ENCODE results near the gene PCAT6. TPM values are rescaled to one million over a fixed set of nuclear protein-coding genes. Genes with fewer than 3 reads are reported as not detected.

PCAT6 gene
- total RNA-seq, 2 experiments from 2014 or later: 0.61 TPM; not detected in 1

DNA sequence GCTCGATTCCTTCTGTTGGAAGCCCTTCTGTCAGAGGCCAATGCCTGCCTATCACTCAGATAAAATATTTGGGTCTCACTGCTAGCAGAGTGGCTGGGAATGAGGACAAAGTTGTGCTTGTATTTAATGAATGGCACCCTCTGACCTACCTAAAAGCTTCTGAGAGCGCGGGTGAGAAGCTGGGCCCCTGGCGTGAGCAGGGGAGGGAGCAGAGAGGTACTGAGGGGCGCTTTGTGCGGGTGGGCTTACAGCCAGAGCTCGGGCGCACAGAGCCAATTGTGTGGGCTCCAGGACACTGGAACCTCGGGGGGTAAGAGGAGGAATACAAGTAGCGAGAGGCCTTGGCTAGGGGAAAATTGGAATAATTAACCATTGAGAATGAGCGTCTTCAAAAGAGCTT is 32.3 kb downstream of the PCAT6 start:
- no peak overlapping the region for H3K27ac Mint-ChIP-seq
- DNase-seq (no peak), ATAC-seq (ENCODE audit: low read depth) (no peak)
- no peaks in the 10 kb centered on the region for H3K36me3 Mint-ChIP-seq
- peaks cover 2% of the 10 kb centered on the region for H3K27me3 Mint-ChIP-seq
- peaks cover 6% of the 10 kb centered on the region for H3K4me1 Mint-ChIP-seq
- H3K4me3 Mint-ChIP-seq: no peak overlapping the region
- H3K9me3 Mint-ChIP-seq: no peaks in the 10 kb centered on the region
- POLR2A ChIA-PET: no interaction called here

DNA sequence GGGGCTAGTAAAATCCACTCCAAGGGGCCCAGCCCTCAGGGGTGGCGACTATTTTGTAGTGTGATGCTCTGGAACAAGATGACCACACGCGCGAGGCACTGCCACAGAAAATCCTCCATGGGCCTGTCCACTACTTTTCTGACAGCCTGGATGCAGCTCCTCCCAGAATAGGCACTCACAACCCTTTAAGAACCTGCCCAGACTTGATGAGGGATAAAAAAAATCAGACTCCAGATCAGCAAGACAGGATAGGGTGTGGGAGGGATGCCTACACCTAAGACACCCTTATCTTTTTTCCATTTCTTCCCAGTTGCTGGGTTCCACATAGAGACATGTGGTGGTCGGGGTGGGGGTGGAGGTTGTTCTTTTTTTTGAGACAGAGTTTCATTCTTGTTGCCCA is 33.5 kb downstream of the PCAT6 start:
- Mint-ChIP-seq H3K4me3 (no peak overlapping the region), H3K9me3 (no peaks in the 10 kb centered on the region), H3K36me3 (no peaks in the 10 kb centered on the region), H3K4me1 (peaks cover 8% of the 10 kb centered on the region), H3K27ac (no peak overlapping the region), H3K27me3 (peaks cover 2% of the 10 kb centered on the region)
- POLR2A ChIA-PET: no interaction called here
- DNase-seq: no peak
- no peak for ATAC-seq (ENCODE audit: low read depth)

DNA sequence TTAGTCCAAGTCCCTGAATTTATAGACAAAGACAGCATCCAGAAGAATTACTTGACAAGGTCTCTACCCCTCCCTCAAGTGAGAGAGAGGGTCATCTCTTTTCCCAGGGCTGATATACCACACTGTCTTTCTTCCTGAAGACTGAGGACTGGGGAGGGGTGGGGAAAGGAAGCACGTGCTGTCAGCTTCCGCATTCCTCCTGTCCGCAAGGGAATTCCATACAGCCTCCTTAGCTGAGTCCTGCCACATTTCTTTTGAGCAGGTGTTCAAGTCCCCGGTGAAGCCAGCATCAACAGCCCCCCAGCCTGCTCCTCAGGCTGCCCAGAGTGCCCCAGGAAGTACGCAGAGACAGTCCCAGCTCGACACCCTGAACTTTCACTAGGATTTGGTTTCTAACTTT is 34.2 kb downstream of the PCAT6 start:
- H3K36me3 Mint-ChIP-seq: no peaks in the 10 kb centered on the region
- no peak for ATAC-seq (ENCODE audit: low read depth)
- peaks cover 10% of the 10 kb centered on the region for H3K4me1 Mint-ChIP-seq
- no peaks in the 10 kb centered on the region for H3K9me3 Mint-ChIP-seq
- DNase-seq: no peak
- POLR2A ChIA-PET: no interaction called here
- no peak overlapping the region for H3K27ac Mint-ChIP-seq
- H3K27me3 Mint-ChIP-seq: peaks cover 2% of the 10 kb centered on the region
- H3K4me3 Mint-ChIP-seq: no peak overlapping the region

DNA sequence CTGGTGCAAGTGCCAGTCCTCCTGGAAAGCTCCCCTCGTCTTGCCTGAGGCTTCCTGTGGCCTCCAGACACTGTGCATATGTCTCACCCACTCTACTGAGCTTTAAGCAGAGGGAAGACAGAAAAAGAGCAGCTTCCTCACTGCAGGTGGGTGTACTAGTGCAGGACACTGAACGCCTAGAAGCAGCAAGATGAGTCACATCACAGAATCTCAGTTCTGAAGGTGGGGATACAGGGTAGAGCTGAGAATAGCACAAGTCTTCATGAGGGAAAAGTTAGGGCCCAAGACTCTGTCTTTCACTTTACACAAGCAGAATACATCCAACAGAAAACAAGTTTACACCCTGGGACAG is 37.4 kb downstream of the PCAT6 start:
- Mint-ChIP-seq H3K9me3 (no peaks in the 10 kb centered on the region), H3K27ac (peak overlapping the region; percentile 2), H3K27me3 (no peaks in the 10 kb centered on the region), H3K4me3 (no peak overlapping the region), H3K4me1 (peaks cover 22% of the 10 kb centered on the region), H3K36me3 (no peaks in the 10 kb centered on the region)
- DNase-seq: no peak
- ATAC-seq (ENCODE audit: low read depth): no peak
- POLR2A ChIA-PET: no interaction called here

DNA sequence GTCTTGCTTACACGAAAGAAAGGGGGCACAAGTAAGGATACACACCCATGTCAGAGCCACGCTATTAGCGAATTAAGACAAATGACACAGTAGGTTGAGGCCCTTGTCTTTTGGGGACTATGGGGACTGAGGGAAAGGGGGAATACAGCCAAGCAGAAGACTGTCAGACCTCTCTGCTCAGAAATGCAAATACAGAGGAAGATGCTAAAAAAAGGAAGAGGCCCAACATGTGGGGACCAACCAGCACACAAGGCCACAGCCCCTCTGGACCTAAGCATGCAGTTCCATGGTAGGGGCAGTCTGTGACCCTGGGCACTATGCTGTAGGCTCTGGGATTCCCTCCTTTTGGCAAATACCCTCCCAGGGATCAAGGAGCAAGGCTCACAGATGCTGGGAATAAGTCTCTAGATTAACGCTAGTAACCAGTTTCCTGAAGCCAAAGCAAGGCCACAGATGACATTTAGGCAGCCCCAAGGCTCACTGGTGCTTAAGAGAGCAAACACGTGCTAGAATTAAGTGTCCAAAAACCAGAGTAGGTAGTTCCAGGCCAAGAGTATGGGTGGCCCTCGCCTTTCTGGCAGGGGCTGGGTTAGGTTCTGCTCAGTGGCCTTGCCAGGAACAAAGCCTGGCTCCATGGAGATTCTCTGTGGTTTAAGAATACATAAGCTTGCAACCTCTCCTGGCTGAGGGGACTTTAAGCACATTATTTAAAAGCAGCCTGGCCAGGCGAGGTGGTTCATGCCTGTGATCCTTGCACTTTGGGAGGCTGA is 40.0 kb downstream of the PCAT6 start:
- POLR2A ChIA-PET: no interaction called here
- Mint-ChIP-seq H3K4me1 (peaks cover 22% of the 10 kb centered on the region), H3K4me3 (no peak overlapping the region), H3K9me3 (no peaks in the 10 kb centered on the region), H3K36me3 (no peaks in the 10 kb centered on the region), H3K27me3 (no peaks in the 10 kb centered on the region), H3K27ac (no peak overlapping the region)
- ATAC-seq (ENCODE audit: low read depth) (no peak), DNase-seq (no peak)

DNA sequence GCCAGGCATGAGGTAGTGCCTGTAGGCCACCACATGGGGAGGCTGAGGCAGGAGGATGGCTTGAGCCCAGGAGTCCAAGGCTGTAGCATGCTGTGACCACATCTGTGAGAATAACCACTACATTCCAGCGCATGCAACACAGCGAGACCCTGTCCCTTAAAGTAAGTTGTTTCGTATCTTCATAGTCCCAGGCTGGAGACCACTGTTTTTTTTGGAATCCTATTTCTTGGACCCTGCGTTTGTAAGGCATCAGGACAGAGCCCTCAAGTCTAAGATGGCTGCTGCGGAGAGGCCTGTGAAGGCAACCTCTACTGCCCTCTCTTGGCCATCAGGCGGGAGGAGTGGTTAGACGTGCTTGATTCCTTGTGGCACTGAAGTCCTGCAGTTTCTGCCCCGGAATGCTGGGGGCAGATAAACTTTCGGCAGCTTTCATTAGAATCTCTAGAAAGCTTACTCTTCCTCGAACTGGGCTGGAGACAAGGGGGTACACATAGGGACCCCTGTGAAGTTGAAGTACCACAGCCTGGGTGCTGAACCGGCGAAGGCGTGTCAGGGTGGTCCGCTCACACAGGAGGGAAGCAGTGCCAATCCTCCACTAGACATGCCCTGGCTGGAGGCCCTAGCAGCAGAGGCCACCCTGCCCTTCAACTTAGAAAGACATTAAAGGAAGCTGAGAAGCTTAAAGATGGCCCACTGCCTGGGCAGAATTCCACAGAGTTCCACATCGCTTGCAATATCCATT is 41.6 kb downstream of the PCAT6 start:
- H3K9me3 Mint-ChIP-seq: no peaks in the 10 kb centered on the region
- POLR2A ChIA-PET: no interaction called here
- H3K27me3 Mint-ChIP-seq: no peaks in the 10 kb centered on the region
- peaks cover 20% of the 10 kb centered on the region for H3K4me1 Mint-ChIP-seq
- DNase-seq: peak; percentile 51
- no peaks in the 10 kb centered on the region for H3K36me3 Mint-ChIP-seq
- ATAC-seq (ENCODE audit: low read depth): peak; percentile 84
- H3K27ac Mint-ChIP-seq: no peak overlapping the region
- no peak overlapping the region for H3K4me3 Mint-ChIP-seq

DNA sequence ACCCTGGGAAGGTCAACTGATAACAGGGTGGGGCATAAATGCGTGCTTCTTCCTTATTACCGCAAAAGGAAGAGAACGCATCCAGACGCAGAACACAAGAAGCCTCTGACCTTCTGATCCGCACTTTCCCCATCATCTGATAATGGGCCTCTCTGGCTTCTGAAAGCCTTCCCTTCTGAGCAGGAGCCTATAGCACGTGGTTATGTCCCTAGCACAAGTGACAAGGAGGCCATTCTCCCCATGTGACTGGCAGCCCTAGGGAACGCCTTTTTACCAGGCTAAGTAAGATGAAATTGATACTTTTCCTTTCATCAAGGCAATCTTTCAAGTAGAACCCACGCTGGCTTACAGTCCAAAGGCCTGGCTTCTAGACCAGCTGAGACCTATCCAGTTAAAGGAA is 44.0 kb downstream of the PCAT6 start:
- Mint-ChIP-seq H3K27ac (no peak overlapping the region), H3K27me3 (peaks cover 6% of the 10 kb centered on the region), H3K9me3 (no peaks in the 10 kb centered on the region), H3K36me3 (peaks cover 1% of the 10 kb centered on the region), H3K4me3 (no peak overlapping the region), H3K4me1 (peaks cover 16% of the 10 kb centered on the region)
- POLR2A ChIA-PET: interaction anchor here (0.6 kb wide), 1 partner anchor 25 kb away, joined by 3 read pairs; no protein-coding TSS in a partner anchor
- DNase-seq (no peak), ATAC-seq (ENCODE audit: low read depth) (no peak)

DNA sequence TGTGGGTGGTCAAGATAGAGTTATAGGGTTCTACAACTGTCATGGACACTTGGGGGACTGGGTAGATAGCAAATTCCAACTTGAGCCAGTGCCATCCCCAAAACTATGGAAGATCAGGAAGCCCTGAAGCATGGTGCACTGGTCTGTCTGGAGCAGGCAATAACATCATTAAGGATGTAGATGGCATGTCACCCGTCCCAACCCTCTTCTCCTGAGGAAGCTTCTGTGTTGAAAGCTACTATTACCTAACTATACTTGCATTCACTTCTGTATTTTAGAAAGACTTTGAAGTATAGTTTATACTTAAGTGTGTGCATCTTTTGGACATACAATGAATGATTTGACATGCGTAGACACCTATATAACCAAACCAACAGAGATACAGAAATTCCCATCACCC is 45.3 kb downstream of the PCAT6 start:
- DNase-seq (no peak), ATAC-seq (ENCODE audit: low read depth) (no peak)
- Mint-ChIP-seq H3K36me3 (peaks cover 2% of the 10 kb centered on the region), H3K4me1 (peaks cover 16% of the 10 kb centered on the region), H3K4me3 (no peak overlapping the region), H3K27me3 (peaks cover 18% of the 10 kb centered on the region), H3K27ac (no peak overlapping the region), H3K9me3 (no peaks in the 10 kb centered on the region)
- POLR2A ChIA-PET: no interaction called here

DNA sequence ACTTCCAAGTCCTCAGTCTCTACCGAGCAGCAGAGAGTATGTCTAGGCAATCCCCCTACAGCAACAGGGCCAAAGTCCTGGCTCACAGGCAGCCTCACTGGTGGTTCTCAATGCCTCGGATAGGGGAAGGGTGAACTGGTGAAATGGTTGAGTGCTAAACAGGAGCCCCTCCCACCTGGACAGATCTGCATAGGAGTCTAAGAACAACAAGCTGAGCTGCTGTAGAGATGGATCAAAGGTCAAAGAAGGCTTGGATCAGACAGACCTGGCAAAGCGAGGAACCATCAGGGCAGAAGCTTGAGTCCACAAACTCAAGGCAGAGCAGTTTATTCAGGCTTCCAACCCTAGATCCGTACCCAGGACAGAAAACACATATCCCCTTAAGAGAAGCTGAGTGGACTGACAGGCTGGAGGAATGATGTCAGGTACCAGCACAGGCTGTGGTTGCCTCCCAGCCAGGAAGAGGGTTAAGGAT is 46.4 kb downstream of the PCAT6 start:
- no peak overlapping the region for H3K27ac Mint-ChIP-seq
- ATAC-seq (ENCODE audit: low read depth) (no peak), DNase-seq (no peak)
- peaks cover 19% of the 10 kb centered on the region for H3K4me1 Mint-ChIP-seq
- H3K27me3 Mint-ChIP-seq: peaks cover 28% of the 10 kb centered on the region
- H3K9me3 Mint-ChIP-seq: no peaks in the 10 kb centered on the region
- no peak overlapping the region for H3K4me3 Mint-ChIP-seq
- peaks cover 2% of the 10 kb centered on the region for H3K36me3 Mint-ChIP-seq
- POLR2A ChIA-PET: no interaction called here

DNA sequence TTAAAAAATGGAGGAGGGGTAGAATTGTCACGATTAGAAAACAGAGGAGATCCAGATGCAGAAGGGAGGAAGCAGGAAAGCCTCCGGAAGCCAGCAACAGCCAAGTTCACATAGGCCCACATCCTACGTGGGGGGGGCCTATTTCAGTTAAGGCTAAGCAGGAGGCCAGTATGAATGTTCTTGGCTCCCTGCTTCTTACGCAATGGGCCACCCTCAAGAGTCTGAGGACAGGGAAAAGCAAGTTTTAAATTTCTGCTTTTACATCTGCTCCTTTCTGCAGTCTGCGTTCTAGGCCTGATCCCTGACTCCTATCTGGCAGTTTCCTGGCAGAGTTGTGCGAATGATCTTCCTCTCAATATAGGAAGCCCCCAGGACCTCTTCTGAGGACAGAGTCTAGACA is 47.6 kb downstream of the PCAT6 start:
- no peak overlapping the region for H3K27ac Mint-ChIP-seq
- H3K4me1 Mint-ChIP-seq: peaks cover 16% of the 10 kb centered on the region
- H3K36me3 Mint-ChIP-seq: peaks cover 2% of the 10 kb centered on the region
- peaks cover 40% of the 10 kb centered on the region for H3K27me3 Mint-ChIP-seq
- ATAC-seq (ENCODE audit: low read depth) (no peak), DNase-seq (no peak)
- POLR2A ChIA-PET: no interaction called here
- H3K9me3 Mint-ChIP-seq: no peaks in the 10 kb centered on the region
- H3K4me3 Mint-ChIP-seq: no peak overlapping the region

DNA sequence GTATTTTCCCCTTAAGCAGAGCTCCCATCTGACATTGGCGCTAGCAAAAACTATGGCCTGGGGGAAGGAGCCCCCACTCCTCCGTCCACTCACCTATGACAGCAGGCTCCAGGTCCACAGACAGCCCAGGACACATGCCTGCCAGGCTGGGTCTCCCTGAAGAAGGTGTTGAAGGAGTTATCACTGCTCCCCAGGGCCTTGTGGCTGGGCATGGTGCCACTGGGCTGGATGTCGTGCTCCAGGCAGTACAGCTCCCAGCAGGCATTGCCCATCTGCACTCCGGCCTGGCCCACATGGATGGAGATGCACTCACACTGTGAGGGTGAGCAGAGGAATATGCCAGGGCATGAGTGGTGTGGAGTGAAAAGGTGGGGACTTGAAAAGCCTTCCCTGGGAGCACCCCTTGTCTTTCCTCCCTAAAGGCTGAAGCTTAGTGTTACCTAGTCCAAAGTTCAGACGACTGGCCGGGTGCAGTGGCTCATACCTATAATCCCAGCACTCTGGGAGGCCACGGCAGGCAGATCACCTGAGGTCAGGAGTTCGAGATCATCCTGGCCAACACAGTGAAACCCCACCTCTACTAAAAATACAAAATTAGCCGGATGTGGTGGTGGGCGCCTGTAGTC is 48.1 kb downstream of the PCAT6 start:
- H3K27me3 Mint-ChIP-seq: peaks cover 45% of the 10 kb centered on the region
- POLR2A ChIA-PET: interaction anchor here (0.6 to 1.3 kb wide), 2 partner anchors 23 to 162 kb away, joined by 3 to 6 read pairs; no protein-coding TSS in a partner anchor
- H3K36me3 Mint-ChIP-seq: peaks cover 2% of the 10 kb centered on the region
- H3K4me3 Mint-ChIP-seq: no peak overlapping the region
- no peak overlapping the region for H3K27ac Mint-ChIP-seq
- DNase-seq: no peak
- H3K4me1 Mint-ChIP-seq: peaks cover 16% of the 10 kb centered on the region
- H3K9me3 Mint-ChIP-seq: no peaks in the 10 kb centered on the region
- no peak for ATAC-seq (ENCODE audit: low read depth)

DNA sequence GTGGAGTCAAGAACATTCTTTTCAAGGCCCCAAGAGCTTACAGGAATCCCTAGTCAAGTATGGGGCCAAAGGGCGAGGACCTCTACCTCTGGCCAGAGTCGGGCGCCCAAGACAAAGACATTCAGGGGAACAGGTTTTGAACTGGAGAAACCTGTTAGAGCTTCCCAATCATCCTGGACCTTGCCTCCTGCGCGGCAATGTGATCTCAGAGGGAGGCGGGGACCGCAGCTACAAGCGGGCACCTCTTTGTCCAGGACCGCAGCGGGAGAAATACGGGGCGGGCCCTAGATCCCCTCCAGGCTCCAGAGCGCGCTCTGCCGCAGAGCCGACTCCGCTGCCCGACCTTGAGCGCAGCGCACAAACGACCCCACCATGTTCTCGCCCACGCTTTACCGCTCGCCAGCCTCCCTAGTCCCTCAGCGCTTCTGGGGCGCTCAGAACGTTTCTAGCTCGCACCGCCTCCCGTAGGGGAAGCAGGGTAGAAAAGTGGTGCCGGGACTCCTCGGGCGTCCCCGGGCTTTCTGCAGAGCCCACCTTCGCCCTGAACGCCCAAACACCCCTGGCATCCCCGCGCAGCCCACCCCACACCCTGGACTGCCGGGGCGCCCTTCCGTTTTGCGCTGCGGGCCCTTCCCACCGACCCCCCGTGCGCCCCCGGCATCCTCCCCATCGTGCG is 50.1 kb downstream of the PCAT6 start:
- DNase-seq (peak; percentile 54), ATAC-seq (ENCODE audit: low read depth) (peak; percentile 61)
- POLR2A ChIA-PET: interaction anchor here (0.7 to 1.2 kb wide), 2 partner anchors 27 to 112 kb away, joined by 4 to 5 read pairs; partner anchors contain the start of gene RABIF
- Mint-ChIP-seq H3K9me3 (no peaks in the 10 kb centered on the region), H3K27me3 (peaks cover 59% of the 10 kb centered on the region), H3K4me3 (peak overlapping the region; percentile 78), H3K27ac (no peak overlapping the region), H3K36me3 (peaks cover 2% of the 10 kb centered on the region), H3K4me1 (peaks cover 16% of the 10 kb centered on the region)
